Endothelial cell of umbilical vein (primary cell): ENCODE measurements around the gene TREML2. TPM values are rescaled to one million over a fixed set of nuclear protein-coding genes. Genes with fewer than 3 reads are reported as not detected.

ENCODE experiments used
- BruUV-seq: library from RNA; stranded (reverse); fragments of 400-500 nt; replicated peaks from 2 replicates; lab custom pipeline; 2021; lab: Mats Ljungman, UMichigan
- CTCF ChIA-PET: fragments of 300-600, 350-600 bp; sonication (Branson Sonifier 250); formaldehyde crosslinking; loops from one replicate; lab custom pipeline; 2021; ENCODE audit warnings: antibody characterized with exemption, inconsistent platforms; lab: Charles Lee
- POLR2A ChIA-PET: fragments of 300-600, 350-600 bp; sonication (Branson Sonifier 250); formaldehyde crosslinking; loops from one replicate; lab custom pipeline; 2021; ENCODE audit warnings: antibody characterized with exemption, inconsistent platforms; lab: Charles Lee
- DNase-seq: peaks from one replicate; pipeline ENCODE4 v3.0.0-alpha.2; 2011; ENCODE audit warnings: low read depth, low spot score
- FAIRE-seq: peaks from 2 replicates; lab custom pipeline; 2011; peaks lifted over from hg19 to GRCh38; lab: Jason Lieb, UNC
- H2AFZ ChIP-seq: 2 replicates; pipeline ENCODE4 v1.6.0; 2012; ENCODE audit warnings: low read depth, low read length, control low read depth, inconsistent platforms
- H3K27ac ChIP-seq: 2 replicates; pipeline ENCODE4 v1.5.1; 2011; ENCODE audit warnings: low read depth, mild to moderate bottlenecking, control low read depth, low read length, moderate library complexity; ENCODE audit not compliant: insufficient read depth
- H3K27me3 ChIP-seq, 2 experiments: 2 replicates each; pipeline versions ENCODE4 v1.6.0 to v1.6.1; 2011; ENCODE audit warnings: low read length in 2 of 2, mixed read lengths in 1 of 2; ENCODE audit not compliant: control insufficient read depth in 2 of 2, insufficient read depth in 2 of 2
- H3K36me3 ChIP-seq, 2 experiments: 2 replicates in 1 of 2; 3 replicates in 1 of 2; pipeline ENCODE4 v1.5.1; 2011; ENCODE audit warnings: low read length in 2 of 2, mild to moderate bottlenecking in 1 of 2, moderate library complexity in 1 of 2; ENCODE audit not compliant: control insufficient read depth in 2 of 2, insufficient read depth in 2 of 2; ENCODE audit errors: extremely low read depth in 1 of 2
- H3K4me1 ChIP-seq: 3 replicates; pipeline ENCODE4 v1.5.1; 2011; ENCODE audit warnings: mild to moderate bottlenecking, low read length; ENCODE audit not compliant: control insufficient read depth, insufficient read depth; ENCODE audit errors: extremely low read depth
- H3K4me2 ChIP-seq: 2 replicates; pipeline ENCODE4 v1.6.1; 2011; ENCODE audit warnings: low read length, control low read depth, mixed read lengths; ENCODE audit not compliant: insufficient read depth
- H3K4me3 ChIP-seq, 3 experiments: fragments of 200-600 bp in 1 of 3; sonication (generic), shearing (Covaris generic) in 1 of 3; replicated peaks in 1 of 3; 2 replicates each; pipeline ENCODE4 v1.5.1; 2011 to 2016; ENCODE audit warnings: control low read depth in 3 of 3, low read length in 3 of 3, mild to moderate bottlenecking in 2 of 3, inconsistent platforms in 1 of 3, low read depth in 1 of 3, moderate library complexity in 1 of 3; ENCODE audit not compliant: insufficient read depth in 1 of 3
- H3K79me2 ChIP-seq: 2 replicates; pipeline ENCODE4 v1.6.0; 2012; ENCODE audit warnings: low read length, inconsistent platforms; ENCODE audit not compliant: control insufficient read depth, insufficient read depth
- H3K9ac ChIP-seq: replicated peaks from 2 replicates; pipeline ENCODE3; 2011; ENCODE audit warnings: low read length, control low read depth; ENCODE audit not compliant: insufficient read depth; ENCODE audit errors: extremely low read depth
- H3K9me1 ChIP-seq: replicated peaks from 3 replicates; pipeline ENCODE4 v1.6.0; 2011; ENCODE audit warnings: mild to moderate bottlenecking, low read length; ENCODE audit not compliant: control insufficient read depth, insufficient read depth; ENCODE audit errors: extremely low read depth
- H3K9me3 ChIP-seq: replicated peaks from 2 replicates; pipeline ENCODE4 v1.5.1; 2012; ENCODE audit warnings: low read length, inconsistent platforms; ENCODE audit not compliant: control insufficient read depth, insufficient read depth
- H4K20me1 ChIP-seq: replicated peaks from 2 replicates; pipeline ENCODE3; 2011; ENCODE audit warnings: mild to moderate bottlenecking, low read length; ENCODE audit not compliant: control insufficient read depth, insufficient read depth; ENCODE audit errors: extremely low read depth
- CTCF ChIP-seq, 2 donors: IDR thresholded peaks; 1 replicate in 1 of 2; 2 replicates in 1 of 2; pipeline ENCODE4 v1.5.1; 2011; ENCODE audit warnings: low read length in 2 of 2, mild to moderate bottlenecking in 2 of 2, moderate library complexity in 2 of 2, control low read depth in 1 of 2, inconsistent platforms in 1 of 2, low read depth in 1 of 2; ENCODE audit not compliant: insufficient read depth in 1 of 2; ENCODE audit errors: extremely low read depth in 1 of 2
- FOS ChIP-seq: IDR thresholded peaks from 2 replicates; pipeline ENCODE4 v1.6.1; 2011; ENCODE audit warnings: mild to moderate bottlenecking, low read length, moderate library complexity, borderline replicate concordance; ENCODE audit not compliant: insufficient read depth
- MAX ChIP-seq: IDR thresholded peaks from 2 replicates; pipeline ENCODE4 v1.6.1; 2011; ENCODE audit not compliant: insufficient read depth, insufficient read length
- MYC ChIP-seq: IDR thresholded peaks from one replicate; pipeline ENCODE4 v1.6.1; 2011; ENCODE audit warnings: mild to moderate bottlenecking, low read depth, low read length
- POLR2A ChIP-seq: IDR thresholded peaks from 2 replicates; pipeline ENCODE4 v1.6.1; 2012; ENCODE audit warnings: low read depth, mild to moderate bottlenecking, control low read depth, low read length
- dilution Hi-C: fragments of 300-500 bp; cut with MboI; formaldehyde crosslinking; loops from one replicate; pipeline ENCODE4 v1.15.0; 2019; ENCODE audit warnings: low sequenced_read_pairs; ENCODE audit not compliant: extremely low pct_ligation_motif_present
- intact Hi-C: fragments of 100-400 bp; cut with micrococcal nuclease; formaldehyde crosslinking; loops from one replicate; pipeline ENCODE4 v1.10.0; 2022
- polyA plus RNA-seq, 4 experiments: library from polyadenylated mRNA; depleted of rRNA in 3 of 4; stranded (reverse) in 3 of 4; unstranded in 1 of 4; fragments of >200 nt; gene quantifications; 2 replicates each; pipeline versions ENCODE4 v1.2.1 to v1.2.3, GENCODE V29; 2011 to 2012; ENCODE audit warnings: missing spikeins in 1 of 4
- total RNA-seq: library from RNA; stranded (reverse); gene quantifications from 2 replicates; pipeline ENCODE4 v1.2.3, GENCODE V29; 2021

Gene TREML2
- total and polyA plus RNA-seq, 2 donors (not counting 3 experiments of a cell fraction or from before 2014, with no cell fraction given) = not detected

DNA sequence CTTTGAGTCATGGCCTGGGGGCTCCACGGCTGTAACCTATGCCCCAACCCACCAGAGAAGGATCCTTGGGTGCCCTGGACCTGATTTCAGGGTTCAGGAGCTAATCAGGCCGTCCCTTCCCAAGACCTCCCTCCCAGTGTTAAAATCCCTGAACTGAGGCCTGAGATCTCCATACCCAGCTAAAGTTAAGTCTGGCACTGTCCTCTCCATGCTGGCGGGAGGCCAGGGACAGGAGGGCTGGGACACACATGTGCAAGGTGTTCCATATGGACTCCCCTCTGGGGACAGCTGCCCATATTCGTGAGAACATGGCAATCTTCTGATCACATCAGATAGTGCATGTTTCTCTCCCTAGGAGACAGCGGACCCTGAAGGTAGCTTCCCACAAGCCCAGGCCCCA, 15.7 kb upstream of the TREML2 start:
- no peaks in the 10 kb centered on the region for H3K9me3 ChIP-seq
- H3K9ac ChIP-seq = no peak overlapping the region
- intact Hi-C loops = no loop called here
- no TSS peak for BruUV-seq
- DNase-seq (no peak), FAIRE-seq (no peak)
- TF ChIP-seq MYC (no peak), MAX (no peak)
- H3K27ac ChIP-seq = no peak overlapping the region
- no peak overlapping the region for H3K4me3 ChIP-seq
- peaks cover 3% of the 10 kb centered on the region in 2 experiments for H3K27me3 ChIP-seq
- H4K20me1 ChIP-seq = no peaks in the 10 kb centered on the region
- no peaks in the 10 kb centered on the region for H3K36me3 ChIP-seq
- no peaks in the 10 kb centered on the region for H3K9me1 ChIP-seq
- POLR2A ChIA-PET = no interaction called here
- H2AFZ ChIP-seq = no peak overlapping the region
- no peaks in the 10 kb centered on the region for H3K79me2 ChIP-seq
- H3K4me1 ChIP-seq = no peaks in the 10 kb centered on the region
- dilution Hi-C loops = no loop called here
- CTCF ChIA-PET = no interaction called here
- no peak overlapping the region for H3K4me2 ChIP-seq

DNA sequence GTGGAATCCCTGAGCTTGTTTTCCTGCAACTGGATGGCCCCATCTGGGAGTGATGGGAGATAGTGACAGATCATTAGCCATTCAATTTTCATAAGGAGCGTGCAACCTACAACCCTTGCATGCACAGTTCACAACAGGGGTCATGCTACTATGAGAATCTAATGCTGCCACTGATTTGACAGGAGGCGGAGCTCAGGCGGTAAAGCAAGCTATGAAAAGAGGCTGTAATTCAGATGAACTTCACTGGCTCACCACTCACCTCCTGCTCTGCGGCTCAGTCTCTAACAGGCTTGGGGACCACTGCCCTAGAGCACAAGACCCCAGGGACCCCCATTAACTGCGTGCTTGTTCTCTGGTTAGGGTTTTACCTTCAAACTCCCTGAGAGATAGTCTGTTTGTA, 14.8 kb upstream of the TREML2 start:
- ChIA-PET CTCF (no interaction called here), POLR2A (no interaction called here)
- Histone ChIP-seq H3K27me3 (peaks cover 3 to 8% of the 10 kb centered on the region in 2 experiments), H3K9me1 (no peaks in the 10 kb centered on the region), H3K9me3 (no peaks in the 10 kb centered on the region), H3K36me3 (no peaks in the 10 kb centered on the region), H4K20me1 (no peaks in the 10 kb centered on the region), H3K4me1 (no peaks in the 10 kb centered on the region), H3K27ac (no peak overlapping the region), H3K79me2 (no peaks in the 10 kb centered on the region), H3K4me3 (no peak overlapping the region), H2AFZ (no peak overlapping the region), H3K9ac (no peak overlapping the region), H3K4me2 (no peak overlapping the region)
- TF ChIP-seq FOS = no peak
- no peak for TF ChIP-seq MYC
- TF ChIP-seq CTCF (IDR thresholded peaks at IDR 0.05; ENCODE audit: extremely low read depth in 1 of 2, insufficient read depth in 1 of 2, low read depth in 1 of 2, low read length in 2 of 2) = no peak
- no peak for TF ChIP-seq POLR2A
- dilution Hi-C loops = no loop called here
- no TSS peak for BruUV-seq
- FAIRE-seq (no peak), DNase-seq (no peak)
- intact Hi-C loops = no loop called here
